Measurements from ENCODE around the gene DEPP1. TPM values are rescaled to one million over a fixed set of nuclear protein-coding genes. Genes with fewer than 3 reads are reported as not detected.

Gene DEPP1
- total and polyA plus RNA-seq, 2 of the 13 experiments (the other 11 are each of a cell fraction or from before 2014, with no cell fraction given) = 14.8 to 270 TPM

- TF ChIP-seq ZBTB21 (CRISPR knock-in tag; IDR thresholded peaks at IDR 0.05) = no peak
- TF ChIP-seq REPIN1 (CRISPR knock-in tag; IDR thresholded peaks at IDR 0.05; ENCODE audit: borderline replicate concordance, low read depth) = 0 out of 2 replicates have a peak, but pooled peaks have one; percentile 7
- TF ChIP-seq ZNF326 (CRISPR knock-in tag; IDR thresholded peaks at IDR 0.05; ENCODE audit: borderline replicate concordance) = no peak; the same call in 1 of the 2 replicates
- no peak for TF ChIP-seq SATB2 (CRISPR knock-in tag; IDR thresholded peaks at IDR 0.05)
- TF ChIP-seq SCMH1 (CRISPR knock-in tag; IDR thresholded peaks at IDR 0.05; ENCODE audit: borderline replicate concordance) = no peak
- TF ChIP-seq PAX8 (CRISPR knock-in tag; IDR thresholded peaks at IDR 0.05; ENCODE audit: borderline replicate concordance) = no peak; the same call in 1 of the 2 replicates
- TF ChIP-seq ZMYM2 (CRISPR knock-in tag; IDR thresholded peaks at IDR 0.05) = no peak
- TF ChIP-seq CENPT (CRISPR knock-in tag; IDR thresholded peaks at IDR 0.05; ENCODE audit: low read depth) = no peak
- no peak for TF ChIP-seq SKI (IDR thresholded peaks at IDR 0.05; ENCODE audit: partially characterized antibody)
- TF ChIP-seq MTERF4 (CRISPR knock-in tag; IDR thresholded peaks at IDR 0.05) = no peak
- no peak for TF ChIP-seq NFE2 (CRISPR knock-in tag; IDR thresholded peaks at IDR 0.05)
- TF ChIP-seq MED13 (CRISPR knock-in tag; IDR thresholded peaks at IDR 0.05) = no peak
- no peak; the same call in 1 of the 2 replicates for TF ChIP-seq ZNF737 (CRISPR knock-in tag; IDR thresholded peaks at IDR 0.05; ENCODE audit: borderline replicate concordance)
- TF ChIP-seq MAFF (IDR thresholded peaks at IDR 0.05; ENCODE audit: low read depth, low read length) = no peak
- TF ChIP-seq KDM1A (CRISPR knock-in tag; IDR thresholded peaks at IDR 0.05) = no peak
- no peak; the same call in 1 of the 2 replicates for TF ChIP-seq HDAC2 (CRISPR knock-in tag; IDR thresholded peaks at IDR 0.05)
- TF ChIP-seq, protein P1, sequence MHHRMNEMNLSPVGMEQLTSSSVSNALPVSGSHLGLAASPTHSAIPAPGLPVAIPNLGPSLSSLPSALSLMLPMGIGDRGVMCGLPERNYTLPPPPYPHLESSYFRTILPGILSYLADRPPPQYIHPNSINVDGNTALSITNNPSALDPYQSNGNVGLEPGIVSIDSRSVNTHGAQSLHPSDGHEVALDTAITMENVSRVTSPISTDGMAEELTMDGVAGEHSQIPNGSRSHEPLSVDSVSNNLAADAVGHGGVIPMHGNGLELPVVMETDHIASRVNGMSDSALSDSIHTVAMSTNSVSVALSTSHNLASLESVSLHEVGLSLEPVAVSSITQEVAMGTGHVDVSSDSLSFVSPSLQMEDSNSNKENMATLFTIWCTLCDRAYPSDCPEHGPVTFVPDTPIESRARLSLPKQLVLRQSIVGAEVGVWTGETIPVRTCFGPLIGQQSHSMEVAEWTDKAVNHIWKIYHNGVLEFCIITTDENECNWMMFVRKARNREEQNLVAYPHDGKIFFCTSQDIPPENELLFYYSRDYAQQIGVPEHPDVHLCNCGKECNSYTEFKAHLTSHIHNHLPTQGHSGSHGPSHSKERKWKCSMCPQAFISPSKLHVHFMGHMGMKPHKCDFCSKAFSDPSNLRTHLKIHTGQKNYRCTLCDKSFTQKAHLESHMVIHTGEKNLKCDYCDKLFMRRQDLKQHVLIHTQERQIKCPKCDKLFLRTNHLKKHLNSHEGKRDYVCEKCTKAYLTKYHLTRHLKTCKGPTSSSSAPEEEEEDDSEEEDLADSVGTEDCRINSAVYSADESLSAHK (CRISPR knock-in tag; IDR thresholded peaks at IDR 0.05; ENCODE audit: borderline replicate concordance) = no peak
- TF ChIP-seq MLXIP (CRISPR knock-in tag; IDR thresholded peaks at IDR 0.05; ENCODE audit: borderline replicate concordance) = no peak
- TF ChIP-seq NBN (conservative IDR thresholded peaks at IDR 0.05) = no peak
- TF ChIP-seq FOXA1 (IDR thresholded peaks at IDR 0.05) = no peak
- TF ChIP-seq FOXA1 (CRISPR knock-in tag; IDR thresholded peaks at IDR 0.05) = no peak
- TF ChIP-seq IRF1 (CRISPR knock-in tag; IDR thresholded peaks at IDR 0.05; ENCODE audit: low read depth) = no peak
- TF ChIP-seq, protein P2, sequence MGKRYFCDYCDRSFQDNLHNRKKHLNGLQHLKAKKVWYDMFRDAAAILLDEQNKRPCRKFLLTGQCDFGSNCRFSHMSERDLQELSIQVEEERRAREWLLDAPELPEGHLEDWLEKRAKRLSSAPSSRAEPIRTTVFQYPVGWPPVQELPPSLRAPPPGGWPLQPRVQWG (CRISPR knock-in tag; IDR thresholded peaks at IDR 0.05; ENCODE audit: borderline replicate concordance, low read depth) = no peak
These were observed 1.1 kb downstream of the DEPP1 start (continued) for GRCh38 chr10:44977287-44978212.
